Measurements from ENCODE around the gene CEACAM16. TPM values are rescaled to one million over a fixed set of nuclear protein-coding genes. Genes with fewer than 3 reads are reported as not detected.

CEACAM16 gene, protein sequence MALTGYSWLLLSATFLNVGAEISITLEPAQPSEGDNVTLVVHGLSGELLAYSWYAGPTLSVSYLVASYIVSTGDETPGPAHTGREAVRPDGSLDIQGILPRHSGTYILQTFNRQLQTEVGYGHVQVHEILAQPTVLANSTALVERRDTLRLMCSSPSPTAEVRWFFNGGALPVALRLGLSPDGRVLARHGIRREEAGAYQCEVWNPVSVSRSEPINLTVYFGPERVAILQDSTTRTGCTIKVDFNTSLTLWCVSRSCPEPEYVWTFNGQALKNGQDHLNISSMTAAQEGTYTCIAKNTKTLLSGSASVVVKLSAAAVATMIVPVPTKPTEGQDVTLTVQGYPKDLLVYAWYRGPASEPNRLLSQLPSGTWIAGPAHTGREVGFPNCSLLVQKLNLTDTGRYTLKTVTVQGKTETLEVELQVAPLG
- total RNA-seq (not detected), polyA plus RNA-seq (not detected), total RNA-seq (0 reads per million in 6 experiments)

GRCh38 chr19:44698492-44699201, at the start of gene CEACAM16:
Gene CEACAM16 (plus strand): TSS chr19:44699151. CDS start chr19:44701457, 2,306 bp downstream.
- no peak for ATAC-seq
- peak within 1 kb of the TSS in 4 of 10 donors; percentile 3 to 62 (median 38) for H3K27ac Mint-ChIP-seq

GRCh38 chr19:44649578-44650145, 49.3 kb upstream of the CEACAM16 start:
- DNase-seq (no peak), ATAC-seq (no peak)
- Mint-ChIP-seq H3K27me3 (peaks cover 0 to 9% (median 3%) of the 10 kb centered on the region in 5 donors), H3K4me1 (peaks cover 4 to 6% (median 5%) of the 10 kb centered on the region in 4 donors), H3K4me3 (no peak overlapping the region), H3K9me3 (no peaks in the 10 kb centered on the region), H3K36me3 (peaks cover 0 to 23% (median 0%) of the 10 kb centered on the region in 3 donors), H3K27ac (no peak overlapping the region)
- POLR2A ChIA-PET: no interaction called here

More at GRCh38 chr19:44698492-44699201, at the start of gene CEACAM16:
- H3K4me3 Mint-ChIP-seq: no peak within 1 kb of the TSS
- no peaks in the 10 kb centered on the region for H3K9me3 Mint-ChIP-seq
- H3K4me1 Mint-ChIP-seq: peaks cover 2 to 21% (median 9%) of the 10 kb centered on the region in 4 donors
- peaks cover 0 to 5% (median 0%) of the 10 kb centered on the region in 5 donors for H3K27me3 Mint-ChIP-seq
- POLR2A ChIA-PET: no interaction called here
- no peaks in the 10 kb centered on the region for H3K36me3 Mint-ChIP-seq
- no peak for DNase-seq

GRCh38 chr19:44653343-44653742, 45.6 kb upstream of the CEACAM16 start:
- peaks cover 0 to 27% (median 0%) of the 10 kb centered on the region in 3 donors for H3K36me3 Mint-ChIP-seq

GRCh38 chr19:44653977-44654774, 44.8 kb upstream of the CEACAM16 start:
- Mint-ChIP-seq H3K27me3 (peaks cover 0 to 2% (median 0%) of the 10 kb centered on the region in 5 donors), H3K4me1 (peaks cover 7 to 14% (median 12%) of the 10 kb centered on the region in 4 donors), H3K9me3 (no peaks in the 10 kb centered on the region), H3K36me3 (peaks cover 0 to 24% (median 0%) of the 10 kb centered on the region in 3 donors), H3K27ac (peak overlapping the region in 1 of 10 donors; percentile 61), H3K4me3 (no peak overlapping the region)
- POLR2A ChIA-PET: interaction anchor here (0.5 to 1.1 kb wide), 5 partner anchors 47 to 154 kb away, joined by 3 to 5 read pairs (median 3); partner anchors contain the start of gene ZNF180
- ATAC-seq: peak; percentile 98 to 99
- peak; percentile 40 to 88 (median 65) for DNase-seq

More at GRCh38 chr19:44653343-44653742, 45.6 kb upstream of the CEACAM16 start:
- POLR2A ChIA-PET: no interaction called here
- ATAC-seq (no peak), DNase-seq (no peak)
- peaks cover 0 to 2% (median 0%) of the 10 kb centered on the region in 5 donors for H3K27me3 Mint-ChIP-seq
- peaks cover 7 to 14% (median 12%) of the 10 kb centered on the region in 4 donors for H3K4me1 Mint-ChIP-seq
- H3K27ac Mint-ChIP-seq: no peak overlapping the region
- no peaks in the 10 kb centered on the region for H3K9me3 Mint-ChIP-seq
- H3K4me3 Mint-ChIP-seq: no peak overlapping the region

DNA sequence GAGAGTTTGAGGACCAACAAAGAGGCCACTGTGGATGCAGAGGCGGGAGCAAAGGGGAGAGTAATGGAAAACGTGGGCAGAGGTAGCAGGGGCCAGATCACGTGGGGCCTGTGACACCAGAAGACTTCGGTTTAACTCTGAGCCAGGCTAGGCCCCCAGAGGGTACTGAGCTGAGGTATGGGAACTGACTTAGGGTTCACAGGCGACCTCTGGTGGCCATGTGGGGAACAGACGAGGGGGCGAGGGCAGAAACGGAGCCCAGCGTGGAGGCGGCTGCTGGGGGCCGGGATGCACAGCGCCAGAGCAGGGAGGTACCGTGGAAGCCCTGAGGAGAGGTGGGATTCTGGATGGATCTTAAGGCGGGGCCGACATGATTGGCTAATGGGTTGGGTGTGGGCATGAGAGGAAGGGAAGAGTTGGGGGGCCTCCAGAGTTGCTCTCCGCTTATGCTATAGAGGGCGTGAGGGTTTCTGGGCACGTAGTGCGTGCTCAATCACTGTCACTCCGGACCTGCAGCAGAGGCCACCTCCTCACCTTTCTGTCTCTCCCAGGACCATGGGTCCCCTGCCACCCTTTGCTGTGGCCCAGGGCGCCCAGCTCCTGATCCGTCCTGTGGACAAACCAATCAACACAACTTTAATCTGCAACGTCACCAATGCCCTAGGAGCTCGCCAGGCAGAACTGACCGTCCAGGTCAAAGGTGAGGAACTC, 41.6 kb upstream of the CEACAM16 start:
- peaks cover 7 to 14% (median 12%) of the 10 kb centered on the region in 4 donors for H3K4me1 Mint-ChIP-seq
- H3K27me3 Mint-ChIP-seq: no peaks in the 10 kb centered on the region
- ATAC-seq: peak; percentile 53 to 67
- DNase-seq: peak; percentile 41 to 85 (median 63)
- POLR2A ChIA-PET: interaction anchor here (1.0 kb wide), 1 partner anchor 19 kb away, joined by 3 read pairs; no protein-coding TSS in a partner anchor
- peaks cover 0 to 11% (median 0%) of the 10 kb centered on the region in 3 donors for H3K36me3 Mint-ChIP-seq
- H3K4me3 Mint-ChIP-seq: no peak overlapping the region
- H3K9me3 Mint-ChIP-seq: no peaks in the 10 kb centered on the region
- H3K27ac Mint-ChIP-seq: peak overlapping the region in 3 of 10 donors; percentile 7 to 58 (median 33)

DNA sequence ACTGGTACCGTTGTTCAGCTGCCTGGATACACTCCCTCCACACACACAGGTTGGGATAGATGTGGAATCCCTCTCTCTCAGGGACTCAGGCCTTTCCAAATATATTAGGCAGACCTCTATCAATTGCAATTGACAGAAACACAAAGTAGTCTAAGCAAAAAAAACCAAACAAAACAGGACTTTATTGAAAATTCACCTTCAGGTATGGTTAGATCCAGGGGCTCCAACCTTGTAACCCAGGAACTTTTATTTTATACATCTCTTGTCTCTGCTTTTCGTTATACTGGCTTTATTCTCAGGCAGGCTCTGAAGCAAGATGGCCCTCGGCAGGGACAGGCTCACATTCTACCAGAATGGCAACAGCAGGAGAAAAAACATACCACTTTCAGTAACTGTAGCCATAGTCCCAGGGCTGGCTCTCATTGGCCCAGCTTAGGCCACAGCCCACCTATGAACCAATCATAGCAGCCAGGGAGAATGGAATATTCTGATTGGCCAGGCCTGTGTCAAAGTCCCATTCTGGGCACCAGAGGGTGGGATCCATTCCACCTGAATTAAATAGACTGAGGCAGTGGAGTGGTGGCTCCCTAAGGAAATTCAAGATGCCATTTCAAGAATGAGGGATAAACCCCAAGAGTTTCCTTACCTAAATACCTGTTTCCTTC, 40.8 kb upstream of the CEACAM16 start:
- peaks cover 7 to 14% (median 12%) of the 10 kb centered on the region in 4 donors for H3K4me1 Mint-ChIP-seq
- no peak for ATAC-seq
- no peaks in the 10 kb centered on the region for H3K9me3 Mint-ChIP-seq
- peaks cover 0 to 14% (median 0%) of the 10 kb centered on the region in 3 donors for H3K36me3 Mint-ChIP-seq
- no peak for DNase-seq
- no peaks in the 10 kb centered on the region for H3K27me3 Mint-ChIP-seq
- no peak overlapping the region for H3K4me3 Mint-ChIP-seq
- POLR2A ChIA-PET: interaction anchor here (1.0 kb wide), 1 partner anchor 20 kb away, joined by 3 read pairs; no protein-coding TSS in a partner anchor
- no peak overlapping the region for H3K27ac Mint-ChIP-seq

DNA sequence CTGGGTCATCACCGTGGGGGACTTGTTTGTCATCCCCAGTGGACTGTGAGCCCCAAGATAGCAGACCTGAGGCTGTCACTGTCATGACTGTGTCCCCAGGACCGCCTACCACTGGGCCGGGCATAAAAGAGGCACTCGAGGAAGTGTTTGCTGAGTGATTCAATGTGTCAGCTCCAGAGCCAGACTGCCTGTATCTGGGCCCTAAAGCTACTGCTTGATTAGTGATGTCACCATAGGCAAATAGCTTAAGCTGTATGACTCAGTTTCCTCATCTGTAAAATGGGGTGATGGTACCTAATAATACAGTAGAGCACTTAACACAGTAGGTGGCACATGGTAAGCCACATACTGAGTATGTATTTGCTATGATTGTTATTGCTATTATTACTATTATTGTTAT, 38.9 kb upstream of the CEACAM16 start:
- ATAC-seq: no peak
- no peaks in the 10 kb centered on the region for H3K27me3 Mint-ChIP-seq
- H3K9me3 Mint-ChIP-seq: no peaks in the 10 kb centered on the region

DNA sequence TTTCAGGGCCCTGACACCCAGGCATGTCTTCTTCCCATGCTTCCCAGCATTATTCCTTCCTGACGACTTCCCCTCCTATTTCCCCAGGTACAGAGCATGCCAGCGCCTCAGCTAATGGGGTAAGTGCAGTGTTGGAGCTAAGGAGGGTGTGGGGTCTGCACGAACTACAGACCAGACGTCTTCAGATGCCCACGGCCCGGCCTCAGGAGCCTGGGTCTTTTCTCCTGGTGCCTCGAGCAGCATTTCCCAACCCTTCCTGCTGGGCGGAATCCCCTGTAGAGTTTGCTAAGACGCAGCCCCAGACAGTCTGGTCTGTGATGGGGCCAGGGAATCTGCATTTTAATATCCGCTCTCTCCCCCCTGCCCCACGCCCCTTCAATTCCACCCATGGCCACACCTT, 37.7 kb upstream of the CEACAM16 start:
- POLR2A ChIA-PET: no interaction called here
- no peaks in the 10 kb centered on the region for H3K9me3 Mint-ChIP-seq
- H3K36me3 Mint-ChIP-seq: peaks cover 0 to 12% (median 0%) of the 10 kb centered on the region in 3 donors
- DNase-seq (no peak), ATAC-seq (no peak)
- H3K4me1 Mint-ChIP-seq: peaks cover 1 to 8% (median 6%) of the 10 kb centered on the region in 4 donors
- H3K4me3 Mint-ChIP-seq: no peak overlapping the region
- no peaks in the 10 kb centered on the region for H3K27me3 Mint-ChIP-seq
- H3K27ac Mint-ChIP-seq: no peak overlapping the region

More for the DNA sequence above, 38.9 kb upstream of the CEACAM16 start:
- Mint-ChIP-seq H3K36me3 (peaks cover 0 to 12% (median 0%) of the 10 kb centered on the region in 3 donors), H3K27ac (no peak overlapping the region), H3K4me3 (no peak overlapping the region), H3K4me1 (peaks cover 1 to 8% (median 6%) of the 10 kb centered on the region in 4 donors)
- no peak for DNase-seq
- POLR2A ChIA-PET: no interaction called here

DNA sequence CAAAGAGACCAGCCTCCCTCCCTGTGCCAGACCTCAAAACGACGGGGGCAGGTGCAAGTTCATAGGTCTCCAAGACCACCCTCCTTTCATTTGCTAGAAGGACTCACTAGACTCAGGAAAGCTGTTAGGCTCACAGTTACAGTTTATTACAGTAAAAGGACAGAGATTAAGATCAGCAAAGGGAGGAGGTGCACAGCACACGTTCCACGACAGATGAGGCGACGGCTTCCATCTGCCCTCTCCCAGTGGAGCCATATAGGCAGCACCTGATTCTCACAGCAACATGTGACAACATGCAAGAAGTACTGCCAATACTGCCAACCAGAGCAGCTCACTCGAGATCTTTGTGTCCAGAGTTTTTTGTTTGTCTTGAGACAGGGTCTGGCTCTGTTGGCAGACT, 37.0 kb upstream of the CEACAM16 start:
- no peaks in the 10 kb centered on the region for H3K27me3 Mint-ChIP-seq
- H3K4me1 Mint-ChIP-seq: peaks cover 1 to 7% (median 5%) of the 10 kb centered on the region in 4 donors
- no peaks in the 10 kb centered on the region for H3K9me3 Mint-ChIP-seq
- POLR2A ChIA-PET: no interaction called here
- H3K27ac Mint-ChIP-seq: no peak overlapping the region
- DNase-seq: no peak
- peaks cover 0 to 12% (median 0%) of the 10 kb centered on the region in 3 donors for H3K36me3 Mint-ChIP-seq
- H3K4me3 Mint-ChIP-seq: no peak overlapping the region
- ATAC-seq: no peak

DNA sequence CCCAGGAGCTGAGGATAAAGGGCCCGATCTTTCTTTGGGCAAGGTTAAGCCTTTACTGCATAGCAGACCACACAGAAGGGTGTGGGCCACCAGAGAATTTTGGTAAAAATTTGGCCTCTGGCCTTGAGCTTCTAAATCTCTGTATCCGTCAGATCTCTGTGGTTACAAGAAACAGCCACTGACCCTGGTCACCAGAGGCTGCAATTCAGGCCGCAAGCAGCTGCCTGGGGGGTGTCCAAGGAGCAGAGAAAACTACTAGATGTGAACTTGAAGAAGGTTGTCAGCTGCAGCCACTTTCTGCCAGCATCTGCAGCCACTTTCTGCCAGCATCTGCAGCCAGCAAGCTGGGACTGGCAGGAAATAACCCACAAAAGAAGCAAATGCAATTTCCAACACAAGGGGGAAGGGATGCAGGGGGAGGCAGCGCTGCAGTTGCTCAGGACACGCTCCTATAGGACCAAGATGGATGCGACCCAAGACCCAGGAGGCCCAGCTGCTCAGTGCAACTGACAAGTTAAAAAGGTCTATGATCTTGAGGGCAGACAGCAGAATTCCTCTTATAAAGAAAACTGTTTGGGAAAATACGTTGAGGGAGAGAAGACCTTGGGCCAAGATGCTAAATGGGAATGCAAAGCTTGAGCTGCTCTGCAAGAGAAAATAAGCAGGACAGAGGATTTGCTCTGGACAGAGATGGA, 36.1 kb upstream of the CEACAM16 start:
- no peak overlapping the region for H3K4me3 Mint-ChIP-seq
- POLR2A ChIA-PET: no interaction called here
- no peaks in the 10 kb centered on the region for H3K9me3 Mint-ChIP-seq
- ATAC-seq (no peak), DNase-seq (no peak)
- peak overlapping the region in 1 of 10 donors; percentile 48 for H3K27ac Mint-ChIP-seq
- no peaks in the 10 kb centered on the region for H3K27me3 Mint-ChIP-seq
- no peaks in the 10 kb centered on the region for H3K4me1 Mint-ChIP-seq
- peaks cover 0 to 9% (median 0%) of the 10 kb centered on the region in 3 donors for H3K36me3 Mint-ChIP-seq
